ENCODE results near the gene MPIG6B.

The MPIG6B gene

DNA sequence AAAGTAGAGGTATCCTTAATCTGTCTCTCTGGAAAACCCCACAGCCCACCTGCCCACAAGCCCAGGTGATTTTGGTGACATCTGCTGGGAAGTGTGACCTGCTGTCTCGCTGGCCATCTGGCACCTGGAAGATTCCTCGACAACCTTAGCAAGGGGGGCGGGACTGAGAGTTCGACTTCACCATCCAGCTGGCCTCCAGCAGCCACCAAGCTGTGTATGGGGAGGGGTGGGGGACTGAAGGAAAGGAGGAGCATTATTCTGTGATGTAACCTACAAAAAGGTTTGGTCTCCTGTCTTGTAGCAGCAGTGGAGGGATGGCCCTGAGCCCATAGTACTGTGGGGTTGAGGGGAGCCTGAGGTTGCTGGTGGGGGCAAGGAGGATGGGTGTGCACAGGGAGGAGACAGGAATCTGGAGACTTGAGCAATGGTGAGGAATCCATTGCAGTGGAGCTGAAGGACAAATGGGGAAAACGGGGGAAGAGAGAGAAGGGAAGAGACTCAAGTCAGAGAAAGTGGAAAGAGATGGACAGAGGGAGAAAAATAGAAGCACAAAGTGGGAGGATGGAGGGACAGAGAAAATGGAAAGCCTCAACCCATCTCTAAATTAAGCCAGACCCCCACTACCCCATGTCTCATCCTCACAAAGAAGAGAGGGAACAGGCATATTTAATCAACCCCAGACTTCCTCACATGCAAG is 12.5 kb upstream of the MPIG6B start:
- no peak overlapping the region for H3K9ac ChIP-seq (ENCODE audit: low read depth, low read length)
- DNase-seq (no peak), ATAC-seq (ENCODE audit: insufficient read depth, low read depth) (no peak)
- no peaks in the 10 kb centered on the region for H3K4me1 ChIP-seq (ENCODE audit: insufficient read depth, low read length)
- H2AFZ ChIP-seq (ENCODE audit: low read depth, low read length): no peak overlapping the region
- H3K4me2 ChIP-seq (ENCODE audit: insufficient read depth, low read length): no peak overlapping the region
- H3K79me2 ChIP-seq (ENCODE audit: insufficient read depth, low read length): no peaks in the 10 kb centered on the region
- TF ChIP-seq, protein P1, sequence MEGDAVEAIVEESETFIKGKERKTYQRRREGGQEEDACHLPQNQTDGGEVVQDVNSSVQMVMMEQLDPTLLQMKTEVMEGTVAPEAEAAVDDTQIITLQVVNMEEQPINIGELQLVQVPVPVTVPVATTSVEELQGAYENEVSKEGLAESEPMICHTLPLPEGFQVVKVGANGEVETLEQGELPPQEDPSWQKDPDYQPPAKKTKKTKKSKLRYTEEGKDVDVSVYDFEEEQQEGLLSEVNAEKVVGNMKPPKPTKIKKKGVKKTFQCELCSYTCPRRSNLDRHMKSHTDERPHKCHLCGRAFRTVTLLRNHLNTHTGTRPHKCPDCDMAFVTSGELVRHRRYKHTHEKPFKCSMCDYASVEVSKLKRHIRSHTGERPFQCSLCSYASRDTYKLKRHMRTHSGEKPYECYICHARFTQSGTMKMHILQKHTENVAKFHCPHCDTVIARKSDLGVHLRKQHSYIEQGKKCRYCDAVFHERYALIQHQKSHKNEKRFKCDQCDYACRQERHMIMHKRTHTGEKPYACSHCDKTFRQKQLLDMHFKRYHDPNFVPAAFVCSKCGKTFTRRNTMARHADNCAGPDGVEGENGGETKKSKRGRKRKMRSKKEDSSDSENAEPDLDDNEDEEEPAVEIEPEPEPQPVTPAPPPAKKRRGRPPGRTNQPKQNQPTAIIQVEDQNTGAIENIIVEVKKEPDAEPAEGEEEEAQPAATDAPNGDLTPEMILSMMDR (IDR thresholded peaks at IDR 0.05; ENCODE audit: borderline replicate concordance, extremely low read depth, low read length, poor library complexity, severe bottlenecking): no peak
- TF ChIP-seq EZH2 (IDR thresholded peaks at IDR 0.05; ENCODE audit: borderline replicate concordance, low read depth, low read length, severe bottlenecking): no peak
- H3K36me3 ChIP-seq (ENCODE audit: insufficient read depth, low read length): no peaks in the 10 kb centered on the region
- H3K27ac ChIP-seq (ENCODE audit: low read length): no peak overlapping the region
- no peaks in the 10 kb centered on the region for H4K20me1 ChIP-seq (ENCODE audit: insufficient read depth, low read length)
- H3K27me3 ChIP-seq (ENCODE audit: insufficient read depth, low read length, poor library complexity): no peaks in the 10 kb centered on the region
- H3K4me3 ChIP-seq (ENCODE audit: low read depth in 1 of 2, low read length in 2 of 2): no peak overlapping the region
- H3K9me3 ChIP-seq (ENCODE audit: insufficient read depth, low read length, severe bottlenecking): no peaks in the 10 kb centered on the region

DNA sequence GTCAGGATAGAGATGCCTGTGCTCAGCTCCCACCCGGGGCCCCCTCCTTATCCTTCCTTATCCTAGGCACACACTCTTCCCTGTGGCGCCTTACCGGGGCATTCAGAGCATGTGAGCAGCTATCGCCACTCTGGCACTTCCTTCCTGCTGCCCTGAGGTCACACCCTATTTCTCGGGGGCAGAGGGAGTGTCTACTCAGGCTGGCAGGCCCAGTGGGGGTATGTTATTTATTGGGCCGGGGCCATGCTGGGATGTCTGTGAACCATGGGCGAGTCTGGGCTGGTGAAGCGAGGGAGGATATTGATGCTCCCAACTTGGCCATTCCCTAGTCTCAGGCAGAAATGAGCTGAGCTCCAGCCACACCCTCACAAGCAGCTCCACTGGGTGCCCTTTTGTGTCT is 11.9 kb upstream of the MPIG6B start:
- DNase-seq (no peak), ATAC-seq (ENCODE audit: insufficient read depth, low read depth) (no peak; the same call in 2 of the 3 replicates)
- Histone ChIP-seq H3K4me1 (ENCODE audit: insufficient read depth, low read length) (no peaks in the 10 kb centered on the region), H3K9ac (ENCODE audit: low read depth, low read length) (no peak overlapping the region), H2AFZ (ENCODE audit: low read depth, low read length) (no peak overlapping the region), H3K4me2 (ENCODE audit: insufficient read depth, low read length) (no peak overlapping the region), H3K9me3 (ENCODE audit: insufficient read depth, low read length, severe bottlenecking) (no peaks in the 10 kb centered on the region), H3K27me3 (ENCODE audit: insufficient read depth, low read length, poor library complexity) (no peaks in the 10 kb centered on the region), H3K36me3 (ENCODE audit: insufficient read depth, low read length) (no peaks in the 10 kb centered on the region), H4K20me1 (ENCODE audit: insufficient read depth, low read length) (no peaks in the 10 kb centered on the region), H3K27ac (ENCODE audit: low read length) (no peak overlapping the region), H3K4me3 (ENCODE audit: low read depth in 1 of 2, low read length in 2 of 2) (no peak overlapping the region), H3K79me2 (ENCODE audit: insufficient read depth, low read length) (no peaks in the 10 kb centered on the region)
- TF ChIP-seq, protein P1 (IDR thresholded peaks at IDR 0.05; ENCODE audit: borderline replicate concordance, extremely low read depth, low read length, poor library complexity, severe bottlenecking): no peak
- no peak for TF ChIP-seq EZH2 (IDR thresholded peaks at IDR 0.05; ENCODE audit: borderline replicate concordance, low read depth, low read length, severe bottlenecking)

DNA sequence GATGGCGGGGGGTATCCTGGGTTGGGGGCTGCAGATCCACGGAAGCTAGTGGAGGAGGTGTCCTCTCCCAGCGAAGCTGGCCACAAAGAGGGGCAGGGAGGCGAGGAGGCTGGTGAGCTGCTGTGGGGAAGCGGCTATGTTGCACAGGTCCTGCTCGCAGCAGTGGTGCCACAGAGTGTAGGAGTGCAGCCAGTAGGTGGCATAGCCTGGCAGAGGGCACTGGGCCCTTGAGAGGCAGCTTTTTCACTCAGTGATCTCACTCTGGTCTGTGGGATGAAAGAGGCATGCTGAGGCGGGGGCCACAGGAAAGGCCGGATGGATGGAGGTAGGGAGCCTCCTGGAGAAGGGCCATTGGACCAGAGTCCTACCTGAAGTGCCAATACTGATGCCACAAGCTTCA is 10.9 kb upstream of the MPIG6B start:
- TF ChIP-seq EZH2 (IDR thresholded peaks at IDR 0.05; ENCODE audit: borderline replicate concordance, low read depth, low read length, severe bottlenecking): no peak
- TF ChIP-seq, protein P1 (IDR thresholded peaks at IDR 0.05; ENCODE audit: borderline replicate concordance, extremely low read depth, low read length, poor library complexity, severe bottlenecking): peak; percentile 48
- Histone ChIP-seq H3K4me3 (ENCODE audit: low read depth in 1 of 2, low read length in 2 of 2) (no peak overlapping the region), H4K20me1 (ENCODE audit: insufficient read depth, low read length) (no peaks in the 10 kb centered on the region), H3K27ac (ENCODE audit: low read length) (no peak overlapping the region), H3K9me3 (ENCODE audit: insufficient read depth, low read length, severe bottlenecking) (no peaks in the 10 kb centered on the region), H3K36me3 (ENCODE audit: insufficient read depth, low read length) (no peaks in the 10 kb centered on the region), H3K79me2 (ENCODE audit: insufficient read depth, low read length) (no peaks in the 10 kb centered on the region), H2AFZ (ENCODE audit: low read depth, low read length) (no peak overlapping the region), H3K9ac (ENCODE audit: low read depth, low read length) (no peak overlapping the region), H3K4me2 (ENCODE audit: insufficient read depth, low read length) (no peak overlapping the region), H3K27me3 (ENCODE audit: insufficient read depth, low read length, poor library complexity) (no peaks in the 10 kb centered on the region), H3K4me1 (ENCODE audit: insufficient read depth, low read length) (no peaks in the 10 kb centered on the region)
- no peak for DNase-seq
- peak; percentile 70 for ATAC-seq (ENCODE audit: insufficient read depth, low read depth)
